H1 (cell line): ENCODE results near the gene WASHC3. TPM values are rescaled to one million over a fixed set of nuclear protein-coding genes. Genes with fewer than 3 reads are reported as not detected.

Source experiments
- CTCF ChIA-PET: fragments of 300-600 bp; sonication (Branson Sonifier 250); formaldehyde crosslinking; loops from one replicate; lab custom pipeline; 2021; ENCODE audit not compliant: partially characterized antibody; lab: Charles Lee
- POLR2A ChIA-PET: fragments of 300-600 bp; sonication (Branson Sonifier 250); formaldehyde crosslinking; loops from one replicate; lab custom pipeline; 2021; ENCODE audit warnings: inconsistent platforms; ENCODE audit not compliant: partially characterized antibody; lab: Charles Lee
- DNase-seq, 2 experiments: peaks; one replicate each; pipeline versions ENCODE4 v3.0.0 to v3.0.0-alpha.2; 2010 to 2022; ENCODE audit warnings: low spot score in 2 of 2, low read depth in 1 of 2, mixed read lengths in 1 of 2
- FAIRE-seq: peaks from 2 replicates; lab custom pipeline; 2011; peaks lifted over from hg19 to GRCh38; lab: Jason Lieb, UNC
- H2AFZ ChIP-seq: 2 replicates; pipeline ENCODE4 v1.8.1; 2012; ENCODE audit warnings: low read length, inconsistent platforms
- H2AK5ac ChIP-seq: 2 replicates; pipeline ENCODE4 v1.6.1; 2013; ENCODE audit warnings: low read depth, low read length
- H2BK120ac ChIP-seq: replicated peaks from 2 replicates; pipeline ENCODE3; 2013; ENCODE audit warnings: low read depth, low read length, inconsistent platforms
- H2BK12ac ChIP-seq: 2 replicates; pipeline ENCODE4 v1.6.1; 2013; ENCODE audit warnings: low read depth, low read length
- H2BK15ac ChIP-seq: 2 replicates; pipeline ENCODE4 v1.6.1; 2013; ENCODE audit warnings: low read length
- H2BK20ac ChIP-seq: 2 replicates; pipeline ENCODE4 v1.6.1; 2013; ENCODE audit warnings: low read length
- H2BK5ac ChIP-seq: 2 replicates; pipeline ENCODE4 v1.6.1; 2013; ENCODE audit warnings: low read depth, low read length
- H3K14ac ChIP-seq: 2 replicates; pipeline ENCODE4 v1.6.1; 2013; ENCODE audit warnings: inconsistent platforms; ENCODE audit not compliant: insufficient read length
- H3K18ac ChIP-seq: 2 replicates; pipeline ENCODE4 v1.6.1; 2013; ENCODE audit warnings: low read length; ENCODE audit errors: extremely low read depth
- H3K23ac ChIP-seq: 2 replicates; pipeline ENCODE4 v1.6.1; 2013; ENCODE audit warnings: inconsistent platforms; ENCODE audit not compliant: insufficient read length
- H3K23me2 ChIP-seq: 2 replicates; pipeline ENCODE4 v1.6.1; 2013; ENCODE audit warnings: low read depth, low read length
- H3K27ac ChIP-seq: 2 replicates; pipeline ENCODE4 v1.6.1; 2011; ENCODE audit warnings: low read depth, low read length, inconsistent platforms
- H3K27me3 ChIP-seq, 4 experiments: replicated peaks in 1 of 4; 1 replicate in 1 of 4; 2 replicates in 3 of 4; pipeline versions ENCODE4 v1.6.1 to v1.8.1; 2011 to 2013; ENCODE audit warnings: low read length in 3 of 4, mild to moderate bottlenecking in 3 of 4, inconsistent platforms in 2 of 4, mixed read lengths in 2 of 4, moderate library complexity in 1 of 4; ENCODE audit not compliant: control insufficient read depth in 3 of 4, insufficient read depth in 3 of 4; ENCODE audit errors: extremely low read depth in 1 of 4
- H3K36me3 ChIP-seq, 4 experiments: 2 replicates each; pipeline versions ENCODE4 v1.6.1 to v1.8.1; 2011 to 2013; ENCODE audit warnings: mild to moderate bottlenecking in 4 of 4, low read length in 3 of 4, moderate library complexity in 2 of 4, control low read depth in 1 of 4, inconsistent platforms in 1 of 4; ENCODE audit not compliant: insufficient read depth in 4 of 4, control insufficient read depth in 2 of 4
- H3K4ac ChIP-seq: replicated peaks from 2 replicates; pipeline ENCODE3; 2013; ENCODE audit warnings: low read length, low read depth, mixed read lengths, inconsistent platforms; ENCODE audit not compliant: insufficient read length
- H3K4me1 ChIP-seq, 4 experiments: replicated peaks in 1 of 4; 1 replicate in 1 of 4; 2 replicates in 3 of 4; pipeline versions ENCODE4 v1.6.1 to v1.8.1; 2011 to 2013; ENCODE audit warnings: low read length in 3 of 4, inconsistent platforms in 2 of 4, mixed read lengths in 1 of 4; ENCODE audit not compliant: insufficient read depth in 4 of 4, control insufficient read depth in 3 of 4
- H3K4me2 ChIP-seq, 2 experiments: 2 replicates each; pipeline versions ENCODE4 v1.6.1 to v1.8.1; 2011 to 2013; ENCODE audit warnings: low read depth in 2 of 2, low read length in 2 of 2, control low read depth in 1 of 2, inconsistent platforms in 1 of 2, mild to moderate bottlenecking in 1 of 2; ENCODE audit not compliant: insufficient read depth in 1 of 2
- H3K4me3 ChIP-seq, 4 experiments: fragments of 200-600, 300-600 bp in 1 of 4; sonication (generic), shearing (Covaris generic), sonication (Bioruptor Twin) in 1 of 4; 2 replicates each; pipeline versions ENCODE4 v1.5.1 to v1.8.1; 2011 to 2016; ENCODE audit warnings: low read length in 4 of 4, low read depth in 3 of 4, control low read depth in 2 of 4, inconsistent platforms in 2 of 4, mild to moderate bottlenecking in 2 of 4, mixed read lengths in 1 of 4, moderate library complexity in 1 of 4; ENCODE audit not compliant: insufficient read depth in 2 of 4; ENCODE audit errors: extremely low read depth in 1 of 4
- H3K56ac ChIP-seq: replicated peaks from 2 replicates; pipeline ENCODE3; 2013; ENCODE audit warnings: low read depth, mild to moderate bottlenecking, mixed read lengths, low read length, inconsistent platforms; ENCODE audit not compliant: insufficient read length
- H3K79me1 ChIP-seq: 2 replicates; pipeline ENCODE4 v1.6.1; 2013; ENCODE audit warnings: low read depth, low read length, control low read depth
- H3K79me2 ChIP-seq, 2 experiments: 2 replicates each; pipeline versions ENCODE4 v1.6.1 to v1.8.1; 2012 to 2013; ENCODE audit warnings: low read length in 2 of 2, mild to moderate bottlenecking in 2 of 2, inconsistent platforms in 1 of 2; ENCODE audit not compliant: insufficient read depth in 2 of 2, control insufficient read depth in 1 of 2
- H3K9ac ChIP-seq, 4 experiments: replicated peaks in 1 of 4; 1 replicate in 1 of 4; 2 replicates in 3 of 4; pipeline versions ENCODE4 v1.6.1 to v1.8.1; 2011 to 2013; ENCODE audit warnings: low read depth in 3 of 4, low read length in 3 of 4, control low read depth in 2 of 4, mild to moderate bottlenecking in 2 of 4, moderate library complexity in 2 of 4, inconsistent platforms in 1 of 4; ENCODE audit errors: extremely low read depth in 1 of 4
- H3K9me3 ChIP-seq, 2 experiments: 2 replicates each; pipeline versions ENCODE4 v1.6.1 to v1.8.1; 2012 to 2013; ENCODE audit warnings: mild to moderate bottlenecking in 2 of 2, moderate library complexity in 2 of 2, control low read depth in 1 of 2, inconsistent platforms in 1 of 2, low read depth in 1 of 2, low read length in 1 of 2, mixed read lengths in 1 of 2; ENCODE audit not compliant: insufficient read depth in 2 of 2
- H4K20me1 ChIP-seq, 2 experiments: replicated peaks in 1 of 2; 2 replicates each; pipeline versions ENCODE3 to v1.8.1; 2011 to 2013; ENCODE audit warnings: inconsistent platforms in 2 of 2, low read length in 2 of 2, mild to moderate bottlenecking in 1 of 2; ENCODE audit not compliant: insufficient read depth in 2 of 2, control insufficient read depth in 1 of 2
- H4K5ac ChIP-seq: 2 replicates; pipeline ENCODE4 v1.6.1; 2013; ENCODE audit warnings: low read length, low read depth, mixed read lengths, inconsistent platforms; ENCODE audit not compliant: insufficient read length
- H4K8ac ChIP-seq: 2 replicates; pipeline ENCODE4 v1.8.0; 2013; ENCODE audit warnings: mild to moderate bottlenecking, moderate library complexity, low read length, inconsistent platforms; ENCODE audit not compliant: insufficient read depth; ENCODE audit errors: extremely low read depth
- H4K91ac ChIP-seq: replicated peaks from 2 replicates; pipeline ENCODE3; 2013; ENCODE audit warnings: low read length, mixed read lengths, inconsistent platforms; ENCODE audit not compliant: insufficient read length
- BRCA1 ChIP-seq: IDR thresholded peaks from 2 replicates; pipeline ENCODE4 v1.6.1; 2012; ENCODE audit warnings: low read depth, low read length, improper control_type of control experiment
- EZH2 ChIP-seq: fragments of 200-600 bp; sonication (generic); IDR thresholded peaks from 2 replicates; pipeline ENCODE4 v1.7.1; 2012; ENCODE audit warnings: low read depth, mild to moderate bottlenecking, moderate library complexity, low read length, inconsistent platforms; ENCODE audit not compliant: severe bottlenecking
- FOSL1 ChIP-seq: IDR thresholded peaks from 2 replicates; pipeline ENCODE4 v1.6.1; 2011; ENCODE audit warnings: mild to moderate bottlenecking, low read depth, low read length, moderate library complexity; ENCODE audit not compliant: insufficient read depth
- KDM5A ChIP-seq: fragments of 200-600 bp; IDR thresholded peaks from 2 replicates; pipeline ENCODE4 v1.7.1; 2012; ENCODE audit warnings: mild to moderate bottlenecking, low read length, inconsistent platforms, mixed read lengths
- NANOG ChIP-seq: IDR thresholded peaks from 2 replicates; pipeline ENCODE4 v1.6.1; 2011; ENCODE audit warnings: low read length, low read depth, mild to moderate bottlenecking, inconsistent platforms; ENCODE audit not compliant: insufficient read depth, poor library complexity, severe bottlenecking
- SIN3A ChIP-seq, 2 experiments: IDR thresholded peaks in 1 of 2; conservative IDR thresholded peaks in 1 of 2; 2 replicates each; pipeline ENCODE4 v1.6.1; 2011 to 2012; ENCODE audit warnings: low read length in 2 of 2, improper control_type of control experiment in 1 of 2, low read depth in 1 of 2, mild to moderate bottlenecking in 1 of 2
- TAF7 ChIP-seq: optimal IDR thresholded peaks from 2 replicates; pipeline ENCODE3; 2011; ENCODE audit warnings: low read depth, mild to moderate bottlenecking, inconsistent platforms, low read length, moderate library complexity, borderline replicate concordance
- WGBS, 2 experiments: shearing (Covaris generic) in 1 of 2; methylation state at CpG; one replicate each; pipeline versions ENCODE4 v1.1.6 to v1.1.7; 2013 to 2015; ENCODE audit warnings: low lambda C conversion rate in 2 of 2, mixed read lengths in 2 of 2, inconsistent platforms in 1 of 2, low coverage in 1 of 2, missing lambda C conversion rate in 1 of 2; ENCODE audit not compliant: insufficient replicate concordance in 2 of 2, insufficient coverage in 1 of 2, insufficient read length in 1 of 2; ENCODE audit errors: extremely low coverage in 1 of 2, missing lambda C conversion rate in 1 of 2; 5-methylcytosine and 5-hydroxymethylcytosine counted together
- long read RNA-seq, 2 experiments: library from RNA in 1 of 2; library from capped mRNA in 1 of 2; stranded (forward); transcript quantifications; one replicate each; pipeline ENCODE4 v2.0.0, GENCODE V29; 2021; ENCODE audit warnings: inconsistent platforms in 1 of 2
- polyA minus RNA-seq, 3 experiments: library from RNA; depleted of rRNA, polyadenylated mRNA; stranded (reverse); fragments of >200 nt; gene quantifications; 1 replicate in 2 of 3; 2 replicates in 1 of 3; pipeline ENCODE4 v1.2.3, GENCODE V29; 2011
- polyA plus RNA-seq, 7 experiments: library from polyadenylated mRNA; depleted of rRNA in 3 of 7; stranded (reverse) in 5 of 7; unstranded in 2 of 7; fragments of >200 nt in 5 of 7; fragments of 200-250 nt in 2 of 7; gene quantifications; 1 replicate in 5 of 7; 2 replicates in 1 of 7; 4 replicates in 1 of 7; pipeline versions ENCODE4 v1.2.1 to v1.2.3, GENCODE V29; 2011 to 2013; ENCODE audit warnings: missing spikeins in 2 of 7, mixed read lengths in 2 of 7
- total RNA-seq: library from RNA; stranded (reverse); fragmentation: NEBNext Ultra II Directional; extraction: Animal tissue kit (Norgen Biotek cat#: 25700); gene quantifications from 2 replicates; pipeline ENCODE4 v1.2.1, GENCODE V29; 2021

Gene WASHC3
- total RNA-seq (5.4 and 7.4 TPM in 2 replicates), polyA plus RNA-seq (2011; rRNA removed) (4.6 and 8.3 TPM in 2 replicates), polyA minus RNA-seq (2011; rRNA and poly(A)+ RNA removed) (4.7 and 10.9 TPM in 2 replicates)
- polyA plus RNA-seq (2011; cell fraction: cytosol; rRNA removed), result 9.2 TPM
- 5.0 TPM for polyA plus RNA-seq (2011; cell fraction: nucleus; rRNA removed)
- 6.5 to 9.1 TPM (median 7.9 TPM) in 4 replicates for polyA plus RNA-seq (2012, experiment 1 of 2)
- 1.9 TPM for polyA plus RNA-seq (2012, experiment 2 of 2)
- polyA plus RNA-seq (2013, experiment 1 of 2), result 12.2 TPM
- 12.5 TPM for polyA plus RNA-seq (2013, experiment 2 of 2)
- 5.7 TPM for polyA minus RNA-seq (2011; cell fraction: cytosol; rRNA and poly(A)+ RNA removed)
- polyA minus RNA-seq (2011; cell fraction: nucleus; rRNA and poly(A)+ RNA removed), result 6.5 TPM
- long read RNA-seq, experiment 1, partial matches to known transcripts, result 1 of 5 reads
- long read RNA-seq, experiment 1, other reads (novel, unspliced or antisense), result 0 of 5 reads
- long read RNA-seq, experiment 2, transcript WASHC3-201 (7 exons, 916 nt), result major isoform, 5 of 12 reads
- long read RNA-seq, experiment 2, partial matches to known transcripts, result 1 of 12 reads
- long read RNA-seq, experiment 2, other reads (novel, unspliced or antisense), result 2 of 12 reads

GRCh38 chr12:102061560-102062418 lies at the start of gene WASHC3:
WASHC3 (minus strand) TSS chr12:102061991; CDS start chr12:102061962, 29 bp downstream.
- Histone ChIP-seq H4K91ac (no peak within 1 kb of the TSS), H3K4me2 (peak within 1 kb of the TSS; percentile 80 to 89), H2BK20ac (no peak within 1 kb of the TSS), H4K5ac (no peak within 1 kb of the TSS), H3K4ac (no peak within 1 kb of the TSS), H4K20me1 (no peaks in the 10 kb centered on the region), H3K23me2 (no peaks in the 10 kb centered on the region; the same call in 1 of the 2 replicates), H3K36me3 (no peaks in the 10 kb centered on the region), H3K4me1 (peaks cover 0 to 4% (median 0%) of the 10 kb centered on the region in 4 experiments; a peak in 2 of 7 replicates), H2BK12ac (no peak within 1 kb of the TSS), H3K79me1 (no peaks in the 10 kb centered on the region), H3K27me3 (no peaks in the 10 kb centered on the region), H3K56ac (peak within 1 kb of the TSS; percentile 85), H2BK15ac (no peak within 1 kb of the TSS), H4K8ac (peak within 1 kb of the TSS; percentile 80; the same call in 1 of the 2 replicates), H3K27ac (no peak within 1 kb of the TSS), H2AK5ac (no peak within 1 kb of the TSS), H2BK5ac (no peak within 1 kb of the TSS), H3K4me3 (peak within 1 kb of the TSS; percentile 76 to 84 (median 80)), H3K23ac (no peak within 1 kb of the TSS), H3K79me2 (no peaks in the 10 kb centered on the region), H2AFZ (peak within 1 kb of the TSS; percentile 95), H3K9me3 (no peaks in the 10 kb centered on the region), H2BK120ac (no peak within 1 kb of the TSS), H3K18ac (no peak within 1 kb of the TSS; the same call in 1 of the 2 replicates), H3K14ac (no peak within 1 kb of the TSS), H3K9ac (peak within 1 kb of the TSS in 3 of 4 experiments; percentile 22 to 54 (median 52); a peak in 6 of 7 replicates)
- DNase-seq (peak; percentile 67 to 91), FAIRE-seq (no peak)
- CTCF ChIA-PET, result interaction anchor here (1.0 kb wide), 1 partner anchor 749 kb away, joined by 3 read pairs; no protein-coding TSS in a partner anchor
- POLR2A ChIA-PET, result interaction anchor here (0.8 to 1.6 kb wide), 2 partner anchors 9 to 14 kb away, joined by 3 to 6 read pairs; no protein-coding TSS in a partner anchor
- 4% methylated on average over 41 of the region's 44 CpGs; no CpG with 5 or more reads in 1 of the 2 experiments for WGBS, 2 experiments
- TF ChIP-seq EZH2 (no peak), TAF7 (no peak), KDM5A (no peak), BRCA1 (no peak), NANOG (peak; percentile 8), SIN3A (conservative IDR thresholded peaks at IDR 0.05 in 1 of 2, IDR thresholded peaks at IDR 0.05 in 1 of 2; ENCODE audit: low read depth in 1 of 2, low read length in 2 of 2) (0 out of 4 replicates have a peak, but pooled peaks of 1 of the 2 experiments have one; percentile 46), FOSL1 (no peak)
